Upper lobe of left lung (tissue), 6 donors: ENCODE results near the gene BRI3BP. TPM values are rescaled to one million over a fixed set of nuclear protein-coding genes. Genes with fewer than 3 reads are reported as not detected.
"Not testable (repeated sequence)": the region's sequence is repeated elsewhere in the genome, so short reads cannot be mapped to it uniquely, and the experiment has no call there.

ENCODE experiments used
- ATAC-seq, 2 donors: fragments of 200-7000 bp; cut with Tn5 transposase; one replicate each; pipeline ENCODE4 v1.9.1; 2022; ENCODE audit warnings: mild to moderate bottlenecking in 2 of 2, moderate library complexity in 2 of 2; ENCODE audit not compliant: low FRiP score in 2 of 2
- DNase-seq, 2 donors: peaks; one replicate each; pipeline ENCODE4 v3.0.0-alpha.2; 2019 to 2020
- H3K27ac ChIP-seq, 4 donors: fragments of 200-600 bp; sonication (generic); one replicate each; pipeline ENCODE4 v1.5.1; 2016 to 2019
- H3K27me3 ChIP-seq, 4 donors: fragments of 200-600 bp; sonication (generic); one replicate each; pipeline ENCODE4 v1.5.1; 2017 to 2019
- H3K36me3 ChIP-seq, 4 donors: fragments of 200-600 bp; sonication (generic); one replicate each; pipeline ENCODE4 v1.5.1; 2016 to 2019
- H3K4me1 ChIP-seq, 4 donors: fragments of 200-600 bp; sonication (generic); one replicate each; pipeline ENCODE4 v1.5.1; 2018 to 2019
- H3K4me3 ChIP-seq, 4 donors: fragments of 200-600 bp; sonication (generic); one replicate each; pipeline ENCODE4 v1.5.1; 2017 to 2019; ENCODE audit warnings: mild to moderate bottlenecking in 2 of 4, moderate library complexity in 1 of 4
- H3K9me3 ChIP-seq, 4 donors: fragments of 200-600 bp; sonication (generic); one replicate each; pipeline ENCODE4 v1.5.1; 2018 to 2019
- CTCF ChIP-seq, 6 experiments: fragments of 450-650 bp in 4 of 6; fragments of 200-600 bp in 2 of 6; sonication (generic) in 2 of 6; IDR thresholded peaks; one replicate each; pipeline ENCODE4 v1.5.1; 2016 to 2019; ENCODE audit warnings: antibody characterized with exemption in 6 of 6
- EP300 ChIP-seq, 4 donors: sonication (generic); formaldehyde crosslinking; IDR thresholded peaks; one replicate each; pipeline ENCODE4 v1.5.1; 2017; ENCODE audit warnings: antibody characterized with exemption in 4 of 4, control low read depth in 2 of 4
- POLR2A ChIP-seq, 4 donors: fragments of 450-650 bp; IDR thresholded peaks; one replicate each; pipeline ENCODE4 v1.5.1; 2016 to 2017; ENCODE audit warnings: antibody characterized with exemption in 4 of 4, mild to moderate bottlenecking in 2 of 4
- POLR2AphosphoS5 ChIP-seq, 2 donors: sonication (generic); formaldehyde crosslinking; IDR thresholded peaks; one replicate each; pipeline ENCODE4 v1.5.1; 2017; ENCODE audit warnings: antibody characterized with exemption in 2 of 2
- WGBS, 2 donors: methylation state at CpG; one replicate each; pipeline ENCODE4 v1.1.5; 2017 to 2018; 5-methylcytosine and 5-hydroxymethylcytosine counted together
- total RNA-seq, 6 donors: library from RNA; depleted of rRNA in 4 of 6; stranded (reverse); fragments of >200 nt in 4 of 6; gene quantifications; one replicate each; pipeline versions ENCODE4 v1.1.0 to v1.2.1, GENCODE V29; 2016 to 2021
- donor health status: DM: no; HTN: no; CAD: no; lungs with moderate emphysema.
- donor health status: DM: no; HTN: yes; CAD: no; lungs with severe emphysema.

Gene BRI3BP
- total RNA-seq, 6 donors from 2014 or later = 3.1 to 8.5 (median 6.7) TPM

- no peak overlapping the region for H3K4me3 ChIP-seq
- peaks cover 6 to 15% (median 9%) of the 10 kb centered on the region in 4 donors for H3K4me1 ChIP-seq
- no peak for ATAC-seq
- H3K27ac ChIP-seq = no peak overlapping the region
- WGBS, 2 donors = 93% methylated on average over 5 to 6 of the region's 6 CpGs
- H3K9me3 ChIP-seq = no peaks in the 10 kb centered on the region
- TF ChIP-seq EP300 (IDR thresholded peaks at IDR 0.05) = no peak
- no peaks in the 10 kb centered on the region for H3K36me3 ChIP-seq
- DNase-seq = no peak
- no peaks in the 10 kb centered on the region for H3K27me3 ChIP-seq
Observed at GRCh38 chr12:125070112-125070511, 76.7 kb downstream of the BRI3BP start.

GRCh38 chr12:125070661-125071390 lies 77.4 kb downstream of the BRI3BP start:
- peaks cover 0 to 1% (median 0%) of the 10 kb centered on the region in 4 donors for H3K36me3 ChIP-seq
- H3K27ac ChIP-seq = no peak overlapping the region
- 92 to 94% methylated on average over 9 to 11 of the region's 11 CpGs for WGBS, 2 donors
- peaks cover 3 to 11% (median 6%) of the 10 kb centered on the region in 4 donors for H3K4me1 ChIP-seq
- H3K4me3 ChIP-seq = no peak overlapping the region
- DNase-seq (no peak), ATAC-seq (no peak)
- no peaks in the 10 kb centered on the region for H3K27me3 ChIP-seq
- TF ChIP-seq POLR2A (IDR thresholded peaks at IDR 0.05) = no peak
- TF ChIP-seq POLR2AphosphoS5 (IDR thresholded peaks at IDR 0.05) = no peak
- no peak for TF ChIP-seq EP300 (IDR thresholded peaks at IDR 0.05)
- no peak for TF ChIP-seq CTCF (IDR thresholded peaks at IDR 0.05)
- H3K9me3 ChIP-seq = no peaks in the 10 kb centered on the region

GRCh38 chr12:125071456-125071855 lies 78.0 kb downstream of the BRI3BP start:
- Histone ChIP-seq H3K4me1 (peaks cover 0 to 5% (median 1%) of the 10 kb centered on the region in 4 donors), H3K27ac (no peak overlapping the region), H3K36me3 (peaks cover 0 to 8% (median 2%) of the 10 kb centered on the region in 4 donors), H3K27me3 (no peaks in the 10 kb centered on the region), H3K4me3 (no peak overlapping the region), H3K9me3 (no peaks in the 10 kb centered on the region)
- no peak for ATAC-seq
- WGBS, 2 donors = 93 to 97% methylated on average over 12 of the region's 12 CpGs
- TF ChIP-seq POLR2AphosphoS5 (IDR thresholded peaks at IDR 0.05) = no peak
- DNase-seq = no peak

- no peaks in the 10 kb centered on the region for H3K4me1 ChIP-seq
- 84 to 100% methylated on average over 2 of the region's 2 CpGs for WGBS, 2 donors
- no peaks in the 10 kb centered on the region for H3K27me3 ChIP-seq
- peaks cover 0 to 15% (median 4%) of the 10 kb centered on the region in 4 donors for H3K36me3 ChIP-seq
- ATAC-seq (no peak), DNase-seq (no peak)
- no peak overlapping the region for H3K4me3 ChIP-seq
- TF ChIP-seq EP300 (IDR thresholded peaks at IDR 0.05) (no peak), POLR2A (IDR thresholded peaks at IDR 0.05) (no peak), CTCF (IDR thresholded peaks at IDR 0.05) (no peak), POLR2AphosphoS5 (IDR thresholded peaks at IDR 0.05) (no peak)
- no peak overlapping the region for H3K27ac ChIP-seq
- H3K9me3 ChIP-seq = no peaks in the 10 kb centered on the region
Observed at GRCh38 chr12:125072496-125072895, 79.1 kb downstream of the BRI3BP start.

GRCh38 chr12:125074294-125074693 lies 80.8 kb downstream of the BRI3BP start:
- not testable (repeated sequence) for DNase-seq, H3K9me3 ChIP-seq, ATAC-seq, H3K27ac ChIP-seq, H3K4me3 ChIP-seq, H3K4me1 ChIP-seq, H3K27me3 ChIP-seq
- H3K36me3 ChIP-seq = peaks cover 7 to 30% (median 14%) of the 10 kb centered on the region in 4 donors
- 88 to 91% methylated on average over 2 of the region's 2 CpGs for WGBS, 2 donors

- Histone ChIP-seq H3K27me3 (no peaks in the 10 kb centered on the region), H3K4me3 (no peak overlapping the region), H3K4me1 (no peaks in the 10 kb centered on the region), H3K9me3 (no peaks in the 10 kb centered on the region), H3K36me3 (peaks cover 7 to 32% (median 17%) of the 10 kb centered on the region in 4 donors), H3K27ac (no peak overlapping the region)
- WGBS, 2 donors = 90 to 98% methylated on average over 6 of the region's 6 CpGs
- no peak for ATAC-seq
- no peak for DNase-seq
- TF ChIP-seq EP300 (IDR thresholded peaks at IDR 0.05) (no peak), POLR2A (IDR thresholded peaks at IDR 0.05) (no peak), POLR2AphosphoS5 (IDR thresholded peaks at IDR 0.05) (no peak), CTCF (IDR thresholded peaks at IDR 0.05) (no peak)
Observed at GRCh38 chr12:125076103-125076502, 82.7 kb downstream of the BRI3BP start.
